ENCODE measurements around the gene TDRKH.

Gene TDRKH

DNA sequence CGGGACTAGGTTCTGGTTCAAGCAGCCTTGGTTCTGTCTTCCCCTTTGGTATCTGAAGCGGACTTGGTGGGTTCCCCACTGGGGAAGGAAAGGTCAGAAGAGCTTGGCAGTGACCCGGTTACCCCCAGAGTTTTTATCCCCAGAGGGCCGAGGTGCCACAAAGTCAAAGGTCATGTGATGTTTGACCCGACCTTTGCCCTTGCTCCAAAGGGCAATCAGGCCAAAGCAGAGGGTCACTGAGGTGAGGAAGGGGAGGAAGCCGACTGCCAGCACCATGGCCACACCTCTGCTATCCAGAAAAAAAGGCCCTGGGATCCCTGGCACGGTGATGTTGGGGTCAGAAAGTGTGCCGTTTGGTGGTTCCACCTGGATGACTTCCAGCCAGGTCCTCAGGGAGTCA, 10.5 kb upstream of the TDRKH start:
- H3K4me3 ChIP-seq (ENCODE audit: control insufficient read depth, low read depth, low read length): no peak overlapping the region
- TF ChIP-seq, protein P1, sequence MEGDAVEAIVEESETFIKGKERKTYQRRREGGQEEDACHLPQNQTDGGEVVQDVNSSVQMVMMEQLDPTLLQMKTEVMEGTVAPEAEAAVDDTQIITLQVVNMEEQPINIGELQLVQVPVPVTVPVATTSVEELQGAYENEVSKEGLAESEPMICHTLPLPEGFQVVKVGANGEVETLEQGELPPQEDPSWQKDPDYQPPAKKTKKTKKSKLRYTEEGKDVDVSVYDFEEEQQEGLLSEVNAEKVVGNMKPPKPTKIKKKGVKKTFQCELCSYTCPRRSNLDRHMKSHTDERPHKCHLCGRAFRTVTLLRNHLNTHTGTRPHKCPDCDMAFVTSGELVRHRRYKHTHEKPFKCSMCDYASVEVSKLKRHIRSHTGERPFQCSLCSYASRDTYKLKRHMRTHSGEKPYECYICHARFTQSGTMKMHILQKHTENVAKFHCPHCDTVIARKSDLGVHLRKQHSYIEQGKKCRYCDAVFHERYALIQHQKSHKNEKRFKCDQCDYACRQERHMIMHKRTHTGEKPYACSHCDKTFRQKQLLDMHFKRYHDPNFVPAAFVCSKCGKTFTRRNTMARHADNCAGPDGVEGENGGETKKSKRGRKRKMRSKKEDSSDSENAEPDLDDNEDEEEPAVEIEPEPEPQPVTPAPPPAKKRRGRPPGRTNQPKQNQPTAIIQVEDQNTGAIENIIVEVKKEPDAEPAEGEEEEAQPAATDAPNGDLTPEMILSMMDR (conservative IDR thresholded peaks at IDR 0.05; ENCODE audit: control insufficient read depth, insufficient read depth, low read depth, low read length): no peak
- no peak for DNase-seq (ENCODE audit: low read depth)

DNA sequence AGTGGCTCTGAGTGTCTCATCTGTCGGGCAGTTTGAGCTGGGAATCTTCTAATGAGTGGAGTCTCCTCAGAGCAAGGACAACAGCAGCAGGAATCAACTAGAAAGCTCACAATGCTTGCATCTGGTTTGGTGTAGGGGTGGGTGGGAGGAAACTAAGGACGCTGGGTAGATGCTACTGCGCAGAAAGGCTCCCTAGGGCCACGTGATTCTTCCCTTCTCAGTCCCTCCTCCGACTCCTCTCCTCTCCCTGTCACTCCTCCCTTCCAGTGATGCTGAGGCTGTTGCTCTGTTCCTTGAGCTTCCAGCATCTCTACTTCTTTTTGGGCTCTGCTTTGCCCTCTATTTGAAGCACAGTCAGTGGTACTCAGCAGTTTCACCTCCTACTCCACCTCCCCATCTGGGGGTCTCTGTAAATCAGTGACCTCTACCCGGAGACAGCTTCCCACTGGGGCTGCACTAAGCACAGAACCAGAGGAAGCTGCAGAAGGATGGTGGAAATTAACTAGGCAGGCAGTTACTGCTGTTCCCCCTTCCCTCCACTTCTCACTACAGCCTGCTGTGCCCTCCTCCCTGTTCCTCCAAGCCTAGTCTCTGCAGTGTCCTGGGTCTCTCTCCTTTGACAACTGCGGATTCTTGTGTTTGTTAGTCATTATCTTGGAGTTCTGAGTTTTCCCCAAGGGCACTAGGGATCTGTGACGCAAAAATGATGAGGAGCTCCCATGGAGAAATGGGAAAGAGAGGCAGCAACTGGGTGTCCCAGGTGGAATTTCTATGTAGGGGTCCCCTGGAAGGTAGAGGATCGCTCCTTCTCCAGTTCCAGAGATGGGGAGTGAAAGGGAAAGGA, 9.1 kb upstream of the TDRKH start:
- TF ChIP-seq, protein P1 (conservative IDR thresholded peaks at IDR 0.05; ENCODE audit: control insufficient read depth, insufficient read depth, low read depth, low read length): no peak
- H3K4me3 ChIP-seq (ENCODE audit: control insufficient read depth, low read depth, low read length): no peak overlapping the region
- DNase-seq (ENCODE audit: low read depth): peak; percentile 19

DNA sequence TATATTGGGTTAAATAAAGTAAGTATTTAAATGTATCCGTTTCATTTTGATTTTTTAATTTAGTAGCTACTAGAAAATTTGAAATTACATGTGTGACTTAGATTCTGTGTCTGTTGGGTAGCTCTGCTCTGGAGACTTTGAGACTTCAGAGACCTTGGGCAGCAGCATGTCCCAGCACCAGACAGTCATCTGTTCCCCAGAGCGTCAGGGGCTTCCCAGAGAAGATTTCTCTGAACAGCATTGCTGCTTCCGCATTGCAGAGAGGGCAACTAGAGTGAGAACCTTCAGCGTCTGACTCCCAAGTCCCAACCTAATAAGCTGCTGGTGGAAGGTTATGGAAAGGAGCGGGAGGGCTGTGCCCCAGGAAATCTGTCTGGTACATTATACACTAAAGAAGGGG, 8.3 kb upstream of the TDRKH start:
- no peak overlapping the region for H3K4me3 ChIP-seq (ENCODE audit: control insufficient read depth, low read depth, low read length)
- TF ChIP-seq, protein P1 (conservative IDR thresholded peaks at IDR 0.05; ENCODE audit: control insufficient read depth, insufficient read depth, low read depth, low read length): no peak
- DNase-seq (ENCODE audit: low read depth): no peak

DNA sequence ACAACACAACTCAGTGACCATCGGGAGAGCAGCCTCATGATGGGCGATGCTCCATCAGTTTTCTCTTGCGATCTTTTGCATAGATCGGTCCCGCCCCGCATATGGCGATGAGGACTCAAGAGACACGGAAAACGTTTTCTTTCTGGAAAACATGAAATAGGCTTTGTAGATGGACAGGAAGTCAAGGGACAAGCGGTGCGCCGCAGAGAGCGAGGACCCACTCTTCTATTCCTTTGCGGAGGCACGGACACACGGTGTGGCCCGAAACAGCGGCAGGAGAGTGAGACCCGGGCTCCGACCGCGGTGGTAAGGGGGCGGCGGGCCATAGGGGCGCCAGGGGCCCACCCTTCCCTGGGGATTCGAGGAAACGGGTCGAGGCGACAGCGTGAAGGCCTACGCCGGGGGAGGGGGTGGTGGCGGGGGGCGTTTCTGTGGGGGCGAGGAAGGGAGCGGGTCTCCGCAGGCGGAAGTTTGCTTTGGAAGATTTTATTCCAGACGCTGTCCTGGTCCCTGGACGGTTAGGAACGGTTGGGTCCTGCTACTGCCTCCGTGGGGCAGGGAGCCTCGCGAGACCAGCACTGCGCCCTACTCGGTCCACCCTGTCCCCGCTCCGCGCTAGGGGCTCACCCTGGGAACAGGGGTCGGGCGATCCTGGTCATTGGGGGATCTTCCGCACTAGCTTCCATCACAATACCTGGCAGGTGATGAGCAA, 796 bp upstream of the TDRKH start:
- TF ChIP-seq, protein P1 (conservative IDR thresholded peaks at IDR 0.05; ENCODE audit: control insufficient read depth, insufficient read depth, low read depth, low read length): no peak
- H3K4me3 ChIP-seq (ENCODE audit: control insufficient read depth, low read depth, low read length): peak overlapping the region; percentile 73
- DNase-seq (ENCODE audit: low read depth): no peak

DNA sequence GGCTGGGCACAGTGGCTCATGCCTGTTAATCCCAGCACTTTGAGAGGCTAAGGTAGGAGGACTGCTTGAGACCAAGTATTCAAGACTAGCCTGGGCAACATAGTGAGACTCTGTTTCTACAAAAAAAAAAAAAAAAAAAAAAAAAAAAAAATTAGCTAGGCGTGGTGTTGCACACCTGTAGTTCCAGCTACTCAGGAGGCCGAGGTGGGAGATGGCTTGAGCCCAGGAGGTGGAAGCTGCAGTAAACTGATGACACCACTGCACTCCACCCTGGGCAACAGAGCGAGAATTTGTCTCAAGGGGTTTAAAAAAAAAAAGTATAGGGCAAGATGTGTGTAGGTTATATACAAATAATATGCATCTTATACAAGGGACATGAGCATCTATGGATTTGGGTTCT, 2.6 kb downstream of the TDRKH start:
- TF ChIP-seq, protein P1 (conservative IDR thresholded peaks at IDR 0.05; ENCODE audit: control insufficient read depth, insufficient read depth, low read depth, low read length): no peak
- DNase-seq (ENCODE audit: low read depth): no peak
- H3K4me3 ChIP-seq (ENCODE audit: control insufficient read depth, low read depth, low read length): no peak overlapping the region

DNA sequence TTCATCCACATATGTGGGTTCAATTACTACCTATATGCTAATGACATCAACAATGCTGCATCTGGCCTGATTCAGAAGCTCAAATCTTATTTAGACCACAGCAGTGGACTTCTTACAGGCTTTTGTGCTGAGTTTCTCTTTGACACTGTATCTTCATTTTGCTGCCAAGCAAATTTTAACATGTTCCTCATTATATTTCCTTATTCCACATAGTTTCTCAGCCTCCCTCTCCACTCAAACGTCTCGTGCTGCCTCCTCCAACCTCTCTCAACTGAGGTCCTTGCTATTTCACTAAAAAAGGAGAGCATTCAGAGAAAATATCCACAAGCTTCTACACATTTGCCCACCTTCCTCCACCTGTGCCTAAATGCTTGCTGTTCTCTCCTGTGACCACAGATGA, 6.5 kb downstream of the TDRKH start:
- DNase-seq (ENCODE audit: low read depth): no peak
- TF ChIP-seq, protein P1 (conservative IDR thresholded peaks at IDR 0.05; ENCODE audit: control insufficient read depth, insufficient read depth, low read depth, low read length): no peak
- H3K4me3 ChIP-seq (ENCODE audit: control insufficient read depth, low read depth, low read length): no peak overlapping the region

Measured in fibroblast of mammary gland (primary cell).